Right forelimb (tissue), 1 donor: ENCODE measurements around the gene SLIT1.
"Not testable (repeated sequence)": the region's sequence is repeated elsewhere in the genome, so short reads cannot be mapped to it uniquely, and the experiment has no call there.

Experiments used
- DNase-seq: peaks from one replicate; pipeline ENCODE4 v3.0.0-alpha.2; 2018

Gene SLIT1

DNA sequence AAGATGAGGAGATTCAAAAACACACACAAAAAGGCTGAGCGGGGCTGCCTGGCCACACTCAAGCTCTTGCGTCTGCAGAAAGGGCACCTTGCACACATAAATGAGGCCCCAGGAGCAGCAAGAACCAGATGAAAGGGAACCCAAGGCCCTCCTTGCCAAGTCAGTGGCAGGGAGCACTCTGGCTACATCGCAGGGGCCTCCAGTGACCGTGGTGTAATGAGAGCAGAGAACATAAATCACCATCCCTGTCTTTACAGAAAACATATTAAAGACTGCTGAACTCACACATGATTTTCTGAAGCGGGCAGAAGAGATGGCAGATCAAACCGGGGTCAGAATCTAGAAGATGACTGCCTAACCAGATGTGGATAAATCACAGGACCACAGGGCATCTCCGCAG, 80.5 kb downstream of the SLIT1 start:
- DNase-seq, result no peak

- no peak for DNase-seq
Measured at GRCh38 chr10:97103316-97104080, 82.3 kb downstream of the SLIT1 start.

DNA sequence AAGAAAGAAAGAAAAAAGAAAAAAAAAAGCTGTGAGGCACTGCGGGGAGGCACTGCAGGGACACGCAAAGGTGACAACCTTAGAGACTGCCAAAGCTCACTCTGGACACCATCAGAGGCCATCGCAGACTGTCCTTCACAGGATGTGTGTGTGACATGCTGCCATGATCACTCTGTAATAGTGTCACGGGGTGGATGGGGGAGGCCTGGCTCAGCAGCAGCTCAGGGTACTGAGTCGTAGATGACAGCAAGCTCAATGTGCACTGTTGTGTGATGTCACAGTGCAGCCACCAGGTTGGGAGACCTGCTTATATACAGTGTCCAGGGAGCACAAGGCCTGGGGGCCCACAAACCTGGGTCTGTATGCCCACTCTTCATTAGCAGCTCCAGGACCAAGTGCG, 83.3 kb downstream of the SLIT1 start:
- DNase-seq, result no peak

GRCh38 chr10:97101166-97101940, 84.4 kb downstream of the SLIT1 start:
- no peak for DNase-seq

DNA sequence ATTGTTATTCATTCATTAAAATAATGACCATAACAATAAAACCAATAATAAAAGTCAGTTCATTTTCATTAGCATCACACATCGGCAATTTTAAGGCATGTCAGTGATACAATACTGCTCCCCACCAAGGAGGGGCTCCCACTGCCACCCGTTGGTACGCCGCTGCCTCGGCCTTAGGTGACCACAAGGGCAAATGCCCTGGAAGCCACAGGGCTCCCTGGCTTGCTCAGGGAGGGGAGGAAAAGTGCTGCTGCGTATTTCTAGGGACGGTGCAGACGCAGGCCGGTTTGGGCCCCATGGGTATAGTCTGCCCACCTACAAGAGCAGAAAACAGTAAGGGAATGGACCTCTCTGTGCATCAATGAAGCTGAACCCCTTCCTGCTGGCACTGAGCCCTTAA, 85.1 kb downstream of the SLIT1 start:
- DNase-seq, result no peak

GRCh38 chr10:97099868-97100267, 85.9 kb downstream of the SLIT1 start:
- no peak for DNase-seq

GRCh38 chr10:97099089-97099488, 86.7 kb downstream of the SLIT1 start:
- no peak for DNase-seq

DNA sequence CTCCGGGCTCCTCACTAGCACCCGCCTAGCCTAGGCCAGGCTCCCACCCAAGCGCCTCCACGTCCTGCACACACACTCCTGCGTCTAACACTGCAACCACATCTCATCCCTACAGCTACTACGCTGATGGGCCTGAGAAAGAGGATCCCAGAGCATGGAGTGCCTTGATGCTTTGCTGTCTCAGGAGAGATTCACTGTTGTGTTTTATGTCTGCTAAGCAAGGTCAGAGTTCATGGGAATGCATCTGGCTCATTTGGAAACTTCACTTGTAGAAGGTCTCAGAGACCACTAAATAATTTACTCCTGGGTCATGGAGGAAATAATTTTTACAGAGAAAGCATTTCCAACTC, 88.7 kb downstream of the SLIT1 start:
- DNase-seq, result no peak

DNA sequence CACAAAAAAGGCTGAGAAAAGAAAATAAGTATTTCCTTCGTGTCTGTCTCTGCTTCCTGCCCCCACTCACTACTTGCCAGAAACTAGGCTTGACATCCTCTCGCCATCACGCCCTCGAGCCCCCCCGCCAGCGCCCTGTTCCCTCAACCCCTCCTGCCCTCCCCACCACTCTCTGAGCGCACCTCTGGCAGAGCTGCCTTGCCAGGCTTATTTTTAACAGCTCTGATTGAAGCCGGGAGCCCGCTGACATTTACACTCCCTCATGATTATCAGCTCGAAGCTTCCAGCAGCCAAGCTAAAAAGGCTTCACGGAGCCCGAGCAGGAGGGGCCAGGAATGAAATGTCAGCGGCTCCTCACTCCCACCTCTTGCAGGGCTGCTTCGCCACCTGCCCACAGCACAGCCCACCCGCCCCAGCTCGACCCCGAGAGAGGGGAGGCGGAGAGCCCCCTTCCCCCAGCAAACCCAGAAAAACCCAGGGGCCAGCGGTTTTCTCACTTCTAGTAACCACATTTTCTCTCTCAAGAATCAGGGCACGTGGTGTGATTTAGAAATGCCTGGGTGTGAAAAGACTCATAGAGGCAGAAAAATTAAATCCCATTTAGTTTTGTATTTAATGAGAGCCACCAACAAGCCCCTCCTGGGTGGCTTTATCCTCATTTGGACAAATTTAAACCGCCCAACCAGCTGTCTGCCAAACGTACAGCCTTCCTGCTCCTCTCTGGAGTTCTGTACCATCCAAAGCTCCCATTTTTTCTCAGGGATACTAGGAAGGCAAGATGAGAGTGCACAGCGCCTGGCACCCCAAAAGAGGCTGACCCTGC, 89.3 kb downstream of the SLIT1 start:
- DNase-seq, result no peak

- no peak for DNase-seq
Measured at GRCh38 chr10:97095701-97096260, 90.0 kb downstream of the SLIT1 start.

DNA sequence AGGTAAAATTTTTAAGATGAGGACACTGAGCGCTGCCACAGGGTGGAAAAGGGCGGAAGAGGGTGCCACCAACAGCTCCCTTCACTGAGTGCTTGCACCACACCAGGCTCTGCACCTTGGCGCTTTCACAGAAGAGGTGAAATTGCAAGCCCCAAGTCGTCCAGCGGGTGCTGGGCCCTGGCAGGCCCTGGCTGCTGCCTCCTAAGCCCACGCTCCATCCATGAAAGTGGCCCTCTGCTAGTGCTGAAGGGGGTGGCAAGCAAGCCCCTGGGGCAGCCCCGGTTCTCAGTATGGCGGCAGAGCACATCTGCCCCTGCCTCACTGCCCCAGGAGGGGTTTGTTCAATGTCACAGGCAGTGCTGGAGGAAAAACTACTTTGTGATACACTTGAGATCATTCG, 95.1 kb downstream of the SLIT1 start:
- DNase-seq, result no peak

DNA sequence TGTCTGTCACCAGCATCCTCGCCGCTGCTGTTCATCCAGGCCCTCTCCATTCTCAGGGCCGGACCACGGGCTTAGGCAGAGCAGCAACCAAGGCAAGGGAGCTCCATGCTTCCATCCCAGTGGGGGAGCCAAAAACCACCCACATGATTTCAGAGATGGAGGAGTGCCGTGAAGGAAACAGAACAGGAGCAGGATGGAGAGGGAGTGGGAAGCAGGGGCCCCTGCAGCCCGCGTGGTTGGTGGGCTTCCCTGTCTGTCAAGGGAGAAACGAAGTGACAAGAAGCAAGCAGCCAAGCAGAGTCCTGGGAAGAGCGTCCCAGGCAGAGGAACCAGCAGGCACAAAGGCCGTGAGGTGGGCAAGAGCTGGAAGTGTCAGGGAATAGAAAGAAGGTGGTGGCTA, 95.7 kb downstream of the SLIT1 start:
- DNase-seq, result no peak

GRCh38 chr10:97089209-97089870, 96.4 kb downstream of the SLIT1 start:
- DNase-seq, result no peak

DNA sequence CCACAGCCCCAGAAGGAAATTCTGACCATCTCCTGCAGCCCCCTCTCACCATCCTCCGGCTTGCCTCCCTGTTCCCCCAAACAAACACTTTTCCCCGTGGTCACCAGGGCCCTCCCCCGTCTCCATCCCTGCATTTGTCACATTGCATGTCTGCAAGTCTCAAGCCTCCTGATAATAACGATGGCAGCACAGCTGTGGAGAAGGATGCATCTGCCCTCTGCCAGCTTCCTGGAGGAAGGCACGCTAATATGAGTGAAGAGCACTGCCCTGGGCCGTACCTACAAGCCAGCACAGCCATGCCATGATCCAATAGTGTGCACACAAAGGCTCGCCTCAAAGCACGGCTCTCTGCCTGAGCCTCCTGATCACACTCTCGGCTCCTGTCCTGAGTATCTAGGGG, 98.5 kb downstream of the SLIT1 start:
- DNase-seq, result no peak

DNA sequence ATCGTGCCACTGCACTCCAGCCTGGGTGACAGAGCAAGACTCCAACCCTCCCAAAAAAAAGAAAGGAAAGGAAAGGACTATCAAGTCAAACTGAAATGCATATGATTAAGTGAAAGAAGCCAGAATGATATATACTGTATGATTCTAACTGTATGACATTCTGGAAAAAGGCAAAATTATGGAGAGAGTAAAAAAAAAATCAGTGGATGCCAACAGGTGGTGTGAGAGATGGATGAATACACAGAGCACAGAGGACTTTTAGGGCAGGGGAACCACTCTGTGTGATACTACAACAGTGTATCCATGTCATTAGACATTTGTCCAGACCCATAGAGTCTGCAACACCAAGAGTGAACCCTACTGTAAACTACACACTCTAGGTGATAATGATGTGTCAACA, 99.2 kb downstream of the SLIT1 start:
- DNase-seq, result no peak

- no peak for DNase-seq
Measured at GRCh38 chr10:97083228-97083829, 102.4 kb downstream of the SLIT1 start.

GRCh38 chr10:97082575-97082974, 103.2 kb downstream of the SLIT1 start:
- DNase-seq, result not testable (repeated sequence)

DNA sequence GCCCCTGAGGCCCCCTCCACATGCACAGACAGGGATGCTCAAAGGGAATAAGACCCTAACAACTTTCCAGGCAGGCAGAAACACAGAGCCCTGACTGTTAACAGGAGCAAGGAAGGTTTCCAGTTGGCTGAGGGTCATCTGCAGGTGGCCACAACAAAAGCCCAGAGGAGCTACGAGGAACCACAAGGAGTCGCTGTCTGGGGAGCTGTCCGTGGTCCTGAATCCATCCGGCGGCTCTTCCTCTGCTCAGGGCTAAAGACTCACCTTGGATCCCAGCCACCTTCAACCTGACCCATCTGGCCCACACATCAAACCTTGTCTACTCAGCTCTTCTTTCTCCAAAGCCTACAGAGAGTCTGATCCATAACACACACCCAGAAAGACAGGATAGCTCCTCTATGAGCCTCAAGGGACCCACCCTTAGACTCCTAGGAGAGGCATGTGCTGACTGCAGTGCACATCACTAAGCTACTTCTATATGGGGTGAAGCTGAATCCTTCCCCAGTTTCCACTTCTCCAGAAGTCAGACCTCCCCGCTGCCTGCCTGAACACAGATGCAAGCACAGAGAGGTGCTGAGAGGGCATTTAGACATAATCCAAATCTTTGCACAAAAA, 104.0 kb downstream of the SLIT1 start:
- peak; percentile 76 for DNase-seq

DNA sequence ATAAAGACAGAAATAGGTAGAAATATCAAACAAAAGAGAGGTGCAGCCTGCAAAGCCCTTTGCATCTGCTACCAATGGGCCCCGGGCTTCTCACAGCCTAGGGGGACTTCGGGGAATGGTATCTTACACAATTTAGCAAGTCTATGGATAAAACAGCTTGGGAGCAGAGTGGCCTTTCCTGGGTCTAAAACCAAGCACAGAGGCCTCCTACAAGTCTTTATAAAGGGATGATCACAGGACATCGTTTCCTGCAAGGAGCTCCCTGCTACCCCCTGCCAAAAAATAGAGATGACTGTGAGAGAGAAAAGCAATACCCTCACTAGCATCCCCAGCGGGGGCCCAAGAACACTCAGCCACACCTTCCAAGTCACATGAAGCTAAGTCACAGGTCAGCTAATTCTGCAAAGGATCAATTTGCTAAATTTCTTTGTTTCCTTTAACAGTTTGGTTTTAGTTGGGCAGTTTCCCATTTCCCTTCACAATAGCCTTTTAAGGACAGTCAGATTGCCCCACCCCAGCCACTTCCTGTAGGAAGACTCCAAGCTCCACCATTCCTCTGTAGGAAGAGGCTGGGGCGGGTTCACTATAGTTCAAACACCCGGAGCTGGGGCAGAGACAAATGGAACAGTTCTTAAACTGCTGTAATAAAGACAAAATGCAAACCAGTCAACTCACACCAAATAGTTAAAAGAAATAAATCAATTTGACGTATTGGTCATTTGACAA, 105.5 kb downstream of the SLIT1 start:
- DNase-seq, result no peak

GRCh38 chr10:97079448-97079847, 106.3 kb downstream of the SLIT1 start:
- no peak for DNase-seq

GRCh38 chr10:97078938-97079445, 106.8 kb downstream of the SLIT1 start:
- DNase-seq, result no peak
